OCI-M1 (cell line): ENCODE measurements around the gene SERPINA6.
A peak's percentile ranks its signal among the peaks of the same experiment; 100 is the strongest.
"Not testable (repeated sequence)": the region's sequence is repeated elsewhere in the genome, so short reads cannot be mapped to it uniquely, and the experiment has no call there.

ENCODE experiments used
- DNase-seq: peaks from one replicate; lab custom pipeline; 2025; lab: John Stamatoyannopoulos, UW

The SERPINA6 gene

GRCh38 chr14:94292526-94292871, 30.6 kb downstream of the SERPINA6 start:
- DNase-seq: no peak

DNA sequence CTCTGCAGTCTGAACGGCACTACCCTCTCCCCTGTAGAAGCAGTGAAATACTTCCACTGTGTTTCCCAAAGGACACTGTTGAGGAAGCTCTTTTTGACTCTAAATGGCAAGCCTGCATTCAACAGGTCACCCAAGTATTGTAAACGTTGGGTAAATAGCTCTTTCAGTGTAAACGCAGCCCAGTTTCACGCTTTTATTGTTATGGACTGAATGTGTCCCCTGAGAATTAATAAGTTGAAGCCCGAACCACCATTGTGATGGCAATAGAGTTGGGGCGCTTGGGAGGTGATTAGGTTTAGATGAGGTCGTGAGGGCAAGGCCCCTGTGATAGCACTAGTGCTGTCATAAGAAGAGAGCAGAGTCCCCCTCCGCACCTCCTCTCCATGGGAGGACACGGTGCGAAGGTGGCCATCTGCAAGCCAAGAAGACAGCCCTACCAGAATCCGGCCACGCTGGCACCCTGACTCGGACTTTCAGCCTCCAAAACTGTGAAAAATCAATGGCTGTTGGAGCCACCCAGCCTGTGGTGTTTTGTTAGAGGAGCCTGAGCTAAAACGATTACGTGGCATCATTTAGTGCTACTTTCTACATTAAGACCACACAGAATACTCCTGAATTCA, 31.1 kb downstream of the SERPINA6 start:
- DNase-seq: no peak

DNA sequence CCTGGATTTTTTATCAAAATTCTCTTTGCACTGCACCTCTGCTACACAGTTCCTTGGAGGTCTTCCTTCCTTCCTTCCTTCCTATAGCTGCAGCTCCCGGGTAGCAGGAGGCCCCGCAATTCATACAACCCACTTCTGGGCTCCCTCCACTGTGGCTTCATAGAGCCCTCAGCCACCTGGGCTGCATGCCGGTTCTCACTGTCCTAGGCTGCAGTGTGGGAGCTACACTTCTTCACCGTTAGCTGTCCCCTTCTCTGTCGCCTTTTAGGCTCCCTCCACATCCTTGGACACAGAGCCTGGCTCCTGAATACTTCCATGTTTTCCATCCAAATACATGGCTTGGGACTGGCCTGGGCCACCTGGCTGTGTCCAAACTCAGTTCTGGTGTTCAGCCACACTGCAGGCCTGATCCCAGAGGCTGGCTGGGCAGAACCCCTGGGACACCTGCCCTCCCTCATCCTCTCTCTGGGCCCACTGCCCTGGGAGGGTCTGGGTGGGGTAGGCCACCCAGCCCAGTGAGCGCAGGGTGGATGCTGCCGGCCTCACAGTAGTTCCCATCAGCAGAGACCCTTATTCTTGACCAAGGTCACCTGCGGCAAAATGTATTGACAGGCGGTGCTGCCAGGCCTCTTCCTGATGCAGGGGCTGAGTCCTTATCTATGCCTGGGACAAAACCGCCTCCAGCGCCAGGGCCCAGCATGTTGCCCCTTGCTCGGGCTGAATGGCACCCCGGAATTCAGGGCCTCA, 31.8 kb downstream of the SERPINA6 start:
- no peak for DNase-seq

GRCh38 chr14:94290197-94290596, 32.9 kb downstream of the SERPINA6 start:
- no peak for DNase-seq

GRCh38 chr14:94288610-94289465, 34.3 kb downstream of the SERPINA6 start:
- no peak for DNase-seq

GRCh38 chr14:94285158-94285557, 38.0 kb downstream of the SERPINA6 start:
- DNase-seq: no peak

- no peak for DNase-seq
Measured at GRCh38 chr14:94284221-94284620, 38.9 kb downstream of the SERPINA6 start.

- DNase-seq: no peak
Measured at GRCh38 chr14:94282991-94283723, 40.0 kb downstream of the SERPINA6 start.

DNA sequence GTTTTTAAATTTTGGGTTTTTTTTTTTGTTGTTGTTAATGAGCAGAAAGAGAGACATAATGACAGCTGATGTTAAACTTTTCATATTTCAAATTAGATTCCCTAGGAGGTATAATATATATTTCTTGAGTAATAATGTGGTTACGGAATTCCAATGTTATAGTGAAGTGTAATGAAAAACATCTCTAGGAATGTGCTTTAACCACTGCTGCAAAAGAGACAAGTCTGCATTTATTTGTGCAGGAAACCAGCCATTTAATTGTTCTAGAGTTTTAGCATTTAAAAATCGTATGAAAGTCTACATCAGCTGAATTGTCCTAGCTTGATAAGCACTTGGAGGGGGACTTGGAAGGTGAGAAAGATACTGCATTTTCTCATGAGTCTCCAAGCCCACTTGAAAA, 44.4 kb downstream of the SERPINA6 start:
- no peak for DNase-seq

GRCh38 chr14:94276898-94277561, 46.1 kb downstream of the SERPINA6 start:
- DNase-seq: not testable (repeated sequence)

DNA sequence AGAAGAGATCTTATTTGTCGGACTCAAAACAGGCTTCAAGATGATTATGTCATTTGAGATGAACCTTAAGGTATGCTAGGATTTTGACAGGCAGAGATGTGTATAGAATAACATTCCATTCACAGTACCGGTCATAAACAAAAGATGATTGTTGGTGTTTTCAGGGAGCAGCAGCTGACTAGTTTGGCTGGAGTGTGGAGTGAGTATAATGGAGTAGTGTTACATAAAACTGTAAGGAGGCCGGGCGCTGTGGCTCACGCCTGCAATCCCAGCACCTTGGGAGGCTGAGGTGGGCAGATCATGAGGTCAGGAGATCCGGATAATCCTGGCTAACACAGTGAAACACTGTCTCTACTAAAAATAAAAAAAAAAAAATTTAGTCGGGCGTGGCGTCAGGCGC, 54.0 kb downstream of the SERPINA6 start:
- DNase-seq: no peak

DNA sequence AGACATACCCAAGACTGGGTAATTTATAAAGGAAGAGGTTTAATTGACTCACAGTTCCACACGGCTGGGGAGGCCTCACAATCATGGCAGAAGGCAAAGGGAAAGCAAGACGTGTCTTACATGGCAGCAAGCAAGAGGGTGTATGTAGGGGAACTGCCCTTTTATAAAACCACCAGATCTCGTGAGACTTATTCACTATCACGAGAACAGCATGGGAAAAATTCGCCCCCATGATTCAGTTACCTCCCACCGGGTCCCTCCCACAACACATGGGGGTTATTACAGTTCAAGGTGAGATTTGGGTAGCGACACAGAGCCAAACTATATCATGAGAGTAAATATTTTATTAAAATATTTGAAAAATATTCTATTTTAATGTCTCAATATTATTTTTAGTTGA, 54.6 kb downstream of the SERPINA6 start:
- DNase-seq: not testable (repeated sequence)

DNA sequence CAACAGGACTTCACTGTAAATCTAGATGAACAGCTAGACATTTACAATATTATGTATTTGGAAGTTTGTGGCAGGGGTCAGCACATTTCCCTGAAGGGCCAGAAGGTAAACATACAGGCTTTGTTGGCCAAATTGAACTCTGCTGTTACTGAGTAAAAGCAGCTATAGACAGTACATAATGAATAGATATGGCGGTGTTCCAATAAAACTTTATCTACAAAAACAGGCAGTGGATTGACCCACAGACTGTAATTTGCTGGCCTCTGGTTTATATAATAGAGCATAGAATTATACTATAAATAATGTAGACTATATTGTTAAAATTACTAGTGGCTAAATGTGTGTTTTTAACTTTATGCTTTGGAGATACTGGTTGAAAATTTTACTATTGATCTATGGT, 55.8 kb downstream of the SERPINA6 start:
- DNase-seq: peak; percentile 14

GRCh38 chr14:94264195-94264594, 58.9 kb downstream of the SERPINA6 start:
- not testable (repeated sequence) for DNase-seq
